Psoas muscle (tissue), 8 donors: ENCODE data around the gene EPB41L4A. TPM values are rescaled to one million over a fixed set of nuclear protein-coding genes. Genes with fewer than 3 reads are reported as not detected.

Source experiments
- ATAC-seq, 4 donors: fragments of 200-7000 bp; cut with Tn5 transposase; one replicate each; pipeline ENCODE4 v1.9.1; 2020; ENCODE audit warnings: moderate library complexity in 3 of 4, mild to moderate bottlenecking in 2 of 4
- DNase-seq, 2 donors: peaks; one replicate each; pipeline ENCODE4 v3.0.0-alpha.2; 2020
- H3K27ac ChIP-seq: fragments of 200-600 bp; one replicate; pipeline ENCODE4 v1.8.0; 2022
- H3K27me3 ChIP-seq, 3 donors: fragments of 200-600 bp in 1 of 3; one replicate each; pipeline versions ENCODE4 v1.6.1 to v1.8.0; 2013 to 2022; ENCODE audit warnings: low read length in 2 of 3, mild to moderate bottlenecking in 2 of 3, moderate library complexity in 1 of 3; ENCODE audit not compliant: insufficient read depth in 3 of 3
- H3K36me3 ChIP-seq, 2 donors: fragments of 200-600 bp in 1 of 2; one replicate each; pipeline versions ENCODE4 v1.6.1 to v1.8.0; 2013 to 2022; ENCODE audit warnings: low read depth in 1 of 2, mild to moderate bottlenecking in 1 of 2, moderate library complexity in 1 of 2; ENCODE audit not compliant: insufficient read depth in 1 of 2
- H3K4me1 ChIP-seq: fragments of 200-600 bp; one replicate; pipeline ENCODE4 v1.8.0; 2022
- H3K4me3 ChIP-seq: fragments of 200-600 bp; one replicate; pipeline ENCODE4 v1.8.0; 2022; ENCODE audit warnings: mild to moderate bottlenecking
- H3K9me3 ChIP-seq: fragments of 200-600 bp; one replicate; pipeline ENCODE4 v1.8.0; 2022
- WGBS, 3 donors: extraction: QIAGEN DNeasy Blood & Tissue Kit; methylation state at CpG; one replicate each; pipeline versions ENCODE4 v1.1.6 to v1.1.7; 2013; 5-methylcytosine and 5-hydroxymethylcytosine counted together
- intact Hi-C, 2 donors: fragments of 100-400 bp; cut with DNase I; formaldehyde crosslinking; loops; one replicate each; pipeline versions ENCODE4 v1.11.0 to v1.14.2; 2022
- polyA plus RNA-seq, 3 donors: library from polyadenylated mRNA; stranded (reverse); fragments of 200-250 nt; gene quantifications; one replicate each; pipeline ENCODE4 v1.2.3, GENCODE V29; 2013
- total RNA-seq, 4 donors: library from RNA; stranded (reverse); fragmentation: NEBNext Ultra II Directional in 2 of 4; extraction: Animal tissue kit (Norgen Biotek cat#: 25700) in 2 of 4; gene quantifications; one replicate each; pipeline versions ENCODE4 v1.2.1 to v1.2.4, GENCODE V29; 2021 to 2023
- TF ChIP-seq, protein P1 (sequence below): fragments of 200-600 bp; IDR thresholded peaks from one replicate; pipeline ENCODE4 v1.8.0; 2022; ENCODE audit warnings: antibody characterized with exemption
- donor health status: healthy with polysubstance abuse.
- donor health status: DM: no; HTN: no; CAD: no; lungs with moderate emphysema.
- donor health status: Bipolar disorder and iron deficiency.
- donor health status: healthy.
- donor health status: DM: yes; HTN: yes; CAD: no.
- donor health status: DM: no; HTN: no; CAD: no.
- donor health status: DM: no; HTN: no; CAD: no.
- donor health status: DM: yes; HTN: yes; CAD: no.

The EPB41L4A gene
- total and polyA plus RNA-seq, 7 donors = 1.0 to 7.2 (median 1.9) TPM

DNA sequence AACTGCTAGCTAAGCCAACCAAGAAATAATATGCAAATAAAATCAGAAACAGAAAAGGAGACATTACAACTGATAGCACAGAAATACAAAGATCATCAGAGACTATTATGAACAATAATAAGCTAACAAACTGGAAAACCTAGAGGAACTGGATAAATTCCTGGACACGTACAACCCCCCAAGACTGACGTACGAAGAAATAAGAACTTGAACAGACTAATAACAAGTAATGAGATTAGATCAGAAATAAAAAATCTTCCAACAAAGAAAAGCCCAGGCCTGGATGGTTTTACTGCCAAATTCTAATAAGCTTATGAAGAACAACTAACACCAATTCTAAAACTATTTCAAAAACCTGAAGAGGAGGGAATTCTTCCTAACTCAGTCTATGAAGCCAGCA lies 67.9 kb downstream of the EPB41L4A start:
- TF ChIP-seq, protein P1, sequence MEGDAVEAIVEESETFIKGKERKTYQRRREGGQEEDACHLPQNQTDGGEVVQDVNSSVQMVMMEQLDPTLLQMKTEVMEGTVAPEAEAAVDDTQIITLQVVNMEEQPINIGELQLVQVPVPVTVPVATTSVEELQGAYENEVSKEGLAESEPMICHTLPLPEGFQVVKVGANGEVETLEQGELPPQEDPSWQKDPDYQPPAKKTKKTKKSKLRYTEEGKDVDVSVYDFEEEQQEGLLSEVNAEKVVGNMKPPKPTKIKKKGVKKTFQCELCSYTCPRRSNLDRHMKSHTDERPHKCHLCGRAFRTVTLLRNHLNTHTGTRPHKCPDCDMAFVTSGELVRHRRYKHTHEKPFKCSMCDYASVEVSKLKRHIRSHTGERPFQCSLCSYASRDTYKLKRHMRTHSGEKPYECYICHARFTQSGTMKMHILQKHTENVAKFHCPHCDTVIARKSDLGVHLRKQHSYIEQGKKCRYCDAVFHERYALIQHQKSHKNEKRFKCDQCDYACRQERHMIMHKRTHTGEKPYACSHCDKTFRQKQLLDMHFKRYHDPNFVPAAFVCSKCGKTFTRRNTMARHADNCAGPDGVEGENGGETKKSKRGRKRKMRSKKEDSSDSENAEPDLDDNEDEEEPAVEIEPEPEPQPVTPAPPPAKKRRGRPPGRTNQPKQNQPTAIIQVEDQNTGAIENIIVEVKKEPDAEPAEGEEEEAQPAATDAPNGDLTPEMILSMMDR = no peak
- Histone ChIP-seq H3K4me3 (no peak overlapping the region), H3K9me3 (no peaks in the 10 kb centered on the region), H3K36me3 (no peaks in the 10 kb centered on the region), H3K27ac (no peak overlapping the region), H3K27me3 (no peaks in the 10 kb centered on the region), H3K4me1 (no peaks in the 10 kb centered on the region)
- intact Hi-C loops = no loop called here
- 50 to 73% (median 58%) methylated on average over 3 of the region's 3 CpGs for WGBS, 3 donors
- DNase-seq (no peak), ATAC-seq (no peak)

DNA sequence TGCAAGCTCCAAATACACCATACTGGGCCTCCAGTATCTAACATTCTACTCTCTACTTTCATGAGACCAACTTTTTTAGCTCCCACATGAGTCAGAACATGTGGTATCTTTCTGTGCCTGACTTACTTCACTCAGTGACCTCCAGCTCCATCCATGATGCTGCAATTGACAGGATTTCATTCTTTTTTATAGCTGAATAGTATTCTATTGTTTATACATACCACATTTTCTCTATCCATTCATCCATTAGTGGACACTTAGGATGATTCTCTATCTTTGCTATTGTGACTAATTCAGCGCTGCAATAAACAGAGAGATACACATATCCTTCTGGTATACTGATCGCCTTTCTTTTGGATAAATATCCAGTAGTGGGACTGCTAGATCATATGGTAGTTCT lies 68.5 kb downstream of the EPB41L4A start:
- no peaks in the 10 kb centered on the region for H3K27me3 ChIP-seq
- intact Hi-C loops = no loop called here
- TF ChIP-seq, protein P1 = no peak
- no peak overlapping the region for H3K27ac ChIP-seq
- no peak overlapping the region for H3K4me3 ChIP-seq
- H3K4me1 ChIP-seq = no peaks in the 10 kb centered on the region
- WGBS, 3 donors = 93 to 94% (median 94%) methylated on average over 2 of the region's 2 CpGs
- ATAC-seq (no peak), DNase-seq (no peak)
- H3K36me3 ChIP-seq = no peaks in the 10 kb centered on the region
- no peaks in the 10 kb centered on the region for H3K9me3 ChIP-seq

DNA sequence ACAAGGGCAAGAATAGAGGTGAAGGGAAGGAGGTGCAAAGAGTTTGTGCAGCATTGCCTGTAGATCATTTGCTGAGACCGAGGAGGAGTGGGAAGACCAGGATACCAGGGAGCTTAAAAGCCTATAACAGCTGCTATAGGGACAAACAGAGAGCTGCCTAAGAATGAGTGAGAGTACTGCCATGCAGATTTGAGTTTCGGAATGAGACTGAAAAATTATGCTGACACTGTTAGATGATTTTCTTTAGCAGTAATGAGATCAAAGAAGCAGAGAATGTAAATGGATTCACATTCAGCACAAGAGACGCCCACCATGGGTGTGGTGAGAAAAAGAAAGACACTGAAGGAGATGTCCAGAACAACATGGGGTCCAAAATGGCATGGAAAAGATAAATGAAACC lies 69.7 kb downstream of the EPB41L4A start:
- DNase-seq (no peak), ATAC-seq (no peak)
- WGBS, 3 donors = 82 to 87% (median 85%) methylated on average over 3 of the region's 3 CpGs
- Histone ChIP-seq H3K27me3 (no peaks in the 10 kb centered on the region), H3K4me3 (no peak overlapping the region), H3K27ac (no peak overlapping the region), H3K4me1 (no peaks in the 10 kb centered on the region), H3K9me3 (no peaks in the 10 kb centered on the region), H3K36me3 (no peaks in the 10 kb centered on the region)
- intact Hi-C loops = no loop called here
- TF ChIP-seq, protein P1 = no peak

DNA sequence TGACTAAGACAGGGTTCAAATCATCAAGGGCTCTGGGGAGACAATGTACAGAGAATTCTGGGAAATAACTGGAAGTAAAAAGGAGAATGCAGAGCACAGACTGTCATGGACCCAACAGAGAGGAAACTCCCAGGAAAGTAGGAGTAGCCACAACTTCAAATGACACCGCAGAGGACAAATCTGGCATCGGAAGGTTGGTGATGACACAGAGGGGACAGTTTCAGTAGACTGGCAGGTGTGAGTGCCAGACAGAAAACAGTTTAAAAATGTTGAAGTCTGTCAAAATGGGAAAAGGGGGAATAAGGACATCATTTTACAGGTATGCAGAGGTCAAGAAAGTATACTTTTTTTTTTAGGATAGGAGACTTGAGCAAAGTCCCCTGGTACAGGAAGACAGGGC lies 70.2 kb downstream of the EPB41L4A start:
- intact Hi-C loops = no loop called here
- Histone ChIP-seq H3K27ac (no peak overlapping the region), H3K4me3 (no peak overlapping the region), H3K9me3 (no peaks in the 10 kb centered on the region), H3K36me3 (no peaks in the 10 kb centered on the region), H3K27me3 (no peaks in the 10 kb centered on the region), H3K4me1 (no peaks in the 10 kb centered on the region)
- TF ChIP-seq, protein P1 = no peak
- 89 to 96% (median 95%) methylated on average over 2 of the region's 2 CpGs for WGBS, 3 donors
- ATAC-seq (no peak), DNase-seq (no peak)

DNA sequence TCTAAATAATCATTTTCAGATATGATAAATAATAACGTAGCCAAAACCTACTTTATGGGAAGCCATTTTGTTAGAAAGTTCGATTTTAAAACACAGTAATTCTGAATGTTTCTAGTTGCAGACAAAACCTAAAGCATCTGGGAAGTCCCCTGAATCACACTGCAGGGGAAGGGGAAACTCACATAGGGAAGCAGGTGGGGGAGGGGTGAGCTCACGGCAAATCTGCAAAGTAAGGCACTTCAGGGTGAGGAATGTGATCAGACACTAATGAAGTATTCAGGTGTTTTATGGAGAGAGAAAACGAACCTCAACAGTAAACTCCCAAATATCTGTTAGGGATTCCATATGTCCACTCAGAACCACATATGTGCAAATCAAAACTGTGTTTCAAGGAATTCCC lies 70.7 kb downstream of the EPB41L4A start:
- WGBS, 3 donors = 65 to 73% (median 68%) methylated on average over 4 of the region's 4 CpGs

More for the DNA sequence above, 70.7 kb downstream of the EPB41L4A start:
- H3K27me3 ChIP-seq = no peaks in the 10 kb centered on the region
- TF ChIP-seq, protein P1 = no peak
- ATAC-seq (no peak), DNase-seq (no peak)
- H3K36me3 ChIP-seq = no peaks in the 10 kb centered on the region
- intact Hi-C loops = no loop called here
- no peak overlapping the region for H3K4me3 ChIP-seq
- H3K4me1 ChIP-seq = no peaks in the 10 kb centered on the region
- no peak overlapping the region for H3K27ac ChIP-seq
- H3K9me3 ChIP-seq = no peaks in the 10 kb centered on the region
